ENCODE results near the gene MPZL2. TPM values are rescaled to one million over a fixed set of nuclear protein-coding genes. Genes with fewer than 3 reads are reported as not detected.

The MPZL2 gene
- total and polyA plus RNA-seq, 2 of the 13 experiments (the other 11 are each of a cell fraction or from before 2014, with no cell fraction given), result 27.9 to 53.7 TPM

DNA sequence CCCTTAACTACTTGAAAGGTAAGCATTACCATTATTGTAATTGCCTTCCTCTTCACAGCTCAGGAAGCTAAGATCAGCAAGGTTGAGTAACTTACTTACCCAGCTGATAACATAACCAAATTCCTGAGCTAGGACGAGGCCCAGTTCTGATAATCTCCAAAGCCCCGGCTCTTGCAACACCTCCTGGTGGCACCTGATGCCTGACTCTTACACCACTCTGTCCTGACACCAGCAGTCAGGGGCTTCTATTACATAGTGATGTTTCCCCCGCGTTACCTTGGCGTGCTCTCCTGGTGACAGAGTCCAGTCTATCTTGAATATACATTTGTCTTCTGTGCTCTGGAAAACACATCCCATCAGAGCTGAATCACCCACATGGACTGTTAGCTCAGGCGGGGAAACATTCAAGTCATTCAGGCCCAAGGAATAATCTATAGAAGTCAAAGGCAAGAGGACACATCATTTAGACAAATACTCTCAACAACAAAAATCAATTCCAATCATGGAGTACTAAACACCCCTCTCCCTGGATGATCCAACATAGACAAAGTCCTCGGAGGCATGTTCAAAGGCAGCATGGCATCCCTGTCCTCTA is 51.9 kb downstream of the MPZL2 start (continued):
- peak; percentile 73; the same call in 1 of the 2 replicates for TF ChIP-seq HMG20B (CRISPR knock-in tag; conservative IDR thresholded peaks at IDR 0.05)
- peak; percentile 83 for TF ChIP-seq NR2F6 (IDR thresholded peaks at IDR 0.05)
- peak; percentile 55; the same call in 1 of the 2 replicates for TF ChIP-seq NR2F6 (CRISPR knock-in tag; IDR thresholded peaks at IDR 0.05)
- TF ChIP-seq, protein P1, sequence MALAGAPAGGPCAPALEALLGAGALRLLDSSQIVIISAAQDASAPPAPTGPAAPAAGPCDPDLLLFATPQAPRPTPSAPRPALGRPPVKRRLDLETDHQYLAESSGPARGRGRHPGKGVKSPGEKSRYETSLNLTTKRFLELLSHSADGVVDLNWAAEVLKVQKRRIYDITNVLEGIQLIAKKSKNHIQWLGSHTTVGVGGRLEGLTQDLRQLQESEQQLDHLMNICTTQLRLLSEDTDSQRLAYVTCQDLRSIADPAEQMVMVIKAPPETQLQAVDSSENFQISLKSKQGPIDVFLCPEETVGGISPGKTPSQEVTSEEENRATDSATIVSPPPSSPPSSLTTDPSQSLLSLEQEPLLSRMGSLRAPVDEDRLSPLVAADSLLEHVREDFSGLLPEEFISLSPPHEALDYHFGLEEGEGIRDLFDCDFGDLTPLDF (CRISPR knock-in tag; IDR thresholded peaks at IDR 0.05), result no peak
- TF ChIP-seq CREB1 (IDR thresholded peaks at IDR 0.05), result peak; percentile 51
- peak; percentile 77 for TF ChIP-seq CREB1 (CRISPR knock-in tag; IDR thresholded peaks at IDR 0.05)
- no peak for TF ChIP-seq SOX6 (IDR thresholded peaks at IDR 0.05)
- peak; percentile 94 for TF ChIP-seq SOX6 (CRISPR knock-in tag; IDR thresholded peaks at IDR 0.05)
- TF ChIP-seq ZNF83 (CRISPR knock-in tag; IDR thresholded peaks at IDR 0.05; ENCODE audit: borderline replicate concordance), result no peak
- peak; percentile 91; the same call in 1 of the 2 replicates for TF ChIP-seq ZSCAN29 (CRISPR knock-in tag; conservative IDR thresholded peaks at IDR 0.05)
- TF ChIP-seq FOXA1 (IDR thresholded peaks at IDR 0.05), result no peak
- TF ChIP-seq FOXA1 (CRISPR knock-in tag; IDR thresholded peaks at IDR 0.05), result peak; percentile 77
- TF ChIP-seq ZNF343 (CRISPR knock-in tag; IDR thresholded peaks at IDR 0.05), result peak; percentile 86; the same call in 1 of the 2 replicates
- peak; percentile 55 for TF ChIP-seq ZNF670 (CRISPR knock-in tag; IDR thresholded peaks at IDR 0.05; ENCODE audit: borderline replicate concordance)
- TF ChIP-seq, protein P2, sequence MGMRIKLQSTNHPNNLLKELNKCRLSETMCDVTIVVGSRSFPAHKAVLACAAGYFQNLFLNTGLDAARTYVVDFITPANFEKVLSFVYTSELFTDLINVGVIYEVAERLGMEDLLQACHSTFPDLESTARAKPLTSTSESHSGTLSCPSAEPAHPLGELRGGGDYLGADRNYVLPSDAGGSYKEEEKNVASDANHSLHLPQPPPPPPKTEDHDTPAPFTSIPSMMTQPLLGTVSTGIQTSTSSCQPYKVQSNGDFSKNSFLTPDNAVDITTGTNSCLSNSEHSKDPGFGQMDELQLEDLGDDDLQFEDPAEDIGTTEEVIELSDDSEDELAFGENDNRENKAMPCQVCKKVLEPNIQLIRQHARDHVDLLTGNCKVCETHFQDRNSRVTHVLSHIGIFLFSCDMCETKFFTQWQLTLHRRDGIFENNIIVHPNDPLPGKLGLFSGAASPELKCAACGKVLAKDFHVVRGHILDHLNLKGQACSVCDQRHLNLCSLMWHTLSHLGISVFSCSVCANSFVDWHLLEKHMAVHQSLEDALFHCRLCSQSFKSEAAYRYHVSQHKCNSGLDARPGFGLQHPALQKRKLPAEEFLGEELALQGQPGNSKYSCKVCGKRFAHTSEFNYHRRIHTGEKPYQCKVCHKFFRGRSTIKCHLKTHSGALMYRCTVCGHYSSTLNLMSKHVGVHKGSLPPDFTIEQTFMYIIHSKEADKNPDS (CRISPR knock-in tag; IDR thresholded peaks at IDR 0.05), result peak; percentile 96; the same call in 1 of the 2 replicates
- TF ChIP-seq ZMYM4 (CRISPR knock-in tag; IDR thresholded peaks at IDR 0.05), result peak; percentile 83
- TF ChIP-seq KMT2A (CRISPR knock-in tag; IDR thresholded peaks at IDR 0.05), result no peak
- TF ChIP-seq RAD21 (CRISPR knock-in tag; IDR thresholded peaks at IDR 0.05), result peak; percentile 28; the same call in 1 of the 2 replicates
- TF ChIP-seq, protein P3, sequence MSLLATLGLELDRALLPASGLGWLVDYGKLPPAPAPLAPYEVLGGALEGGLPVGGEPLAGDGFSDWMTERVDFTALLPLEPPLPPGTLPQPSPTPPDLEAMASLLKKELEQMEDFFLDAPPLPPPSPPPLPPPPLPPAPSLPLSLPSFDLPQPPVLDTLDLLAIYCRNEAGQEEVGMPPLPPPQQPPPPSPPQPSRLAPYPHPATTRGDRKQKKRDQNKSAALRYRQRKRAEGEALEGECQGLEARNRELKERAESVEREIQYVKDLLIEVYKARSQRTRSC (CRISPR knock-in tag; IDR thresholded peaks at IDR 0.05; ENCODE audit: low read depth), result peak; percentile 38; the same call in 1 of the 2 replicates
- TF ChIP-seq STAG1 (CRISPR knock-in tag; IDR thresholded peaks at IDR 0.05), result peak; percentile 48
- TF ChIP-seq, protein P4, sequence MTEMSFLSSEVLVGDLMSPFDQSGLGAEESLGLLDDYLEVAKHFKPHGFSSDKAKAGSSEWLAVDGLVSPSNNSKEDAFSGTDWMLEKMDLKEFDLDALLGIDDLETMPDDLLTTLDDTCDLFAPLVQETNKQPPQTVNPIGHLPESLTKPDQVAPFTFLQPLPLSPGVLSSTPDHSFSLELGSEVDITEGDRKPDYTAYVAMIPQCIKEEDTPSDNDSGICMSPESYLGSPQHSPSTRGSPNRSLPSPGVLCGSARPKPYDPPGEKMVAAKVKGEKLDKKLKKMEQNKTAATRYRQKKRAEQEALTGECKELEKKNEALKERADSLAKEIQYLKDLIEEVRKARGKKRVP (CRISPR knock-in tag; IDR thresholded peaks at IDR 0.05), result peak in 1 of 2 experiments; percentile 91; a peak in 2 of 4 replicates
- TF ChIP-seq SRY (CRISPR knock-in tag; IDR thresholded peaks at IDR 0.05), result no peak
- TF ChIP-seq ZNF7 (CRISPR knock-in tag; IDR thresholded peaks at IDR 0.05), result 0 out of 2 replicates have a peak, but pooled peaks have one; percentile 45
- TF ChIP-seq, protein P5, sequence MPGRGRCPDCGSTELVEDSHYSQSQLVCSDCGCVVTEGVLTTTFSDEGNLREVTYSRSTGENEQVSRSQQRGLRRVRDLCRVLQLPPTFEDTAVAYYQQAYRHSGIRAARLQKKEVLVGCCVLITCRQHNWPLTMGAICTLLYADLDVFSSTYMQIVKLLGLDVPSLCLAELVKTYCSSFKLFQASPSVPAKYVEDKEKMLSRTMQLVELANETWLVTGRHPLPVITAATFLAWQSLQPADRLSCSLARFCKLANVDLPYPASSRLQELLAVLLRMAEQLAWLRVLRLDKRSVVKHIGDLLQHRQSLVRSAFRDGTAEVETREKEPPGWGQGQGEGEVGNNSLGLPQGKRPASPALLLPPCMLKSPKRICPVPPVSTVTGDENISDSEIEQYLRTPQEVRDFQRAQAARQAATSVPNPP (CRISPR knock-in tag; IDR thresholded peaks at IDR 0.05), result peak; percentile 72
- peak; percentile 94 for TF ChIP-seq PHF21A (CRISPR knock-in tag; IDR thresholded peaks at IDR 0.05)
- peak; percentile 38 for TF ChIP-seq POLR2AphosphoS5 (IDR thresholded peaks at IDR 0.05; ENCODE audit: low read depth, low read length)
- 0 out of 2 replicates have a peak, but pooled peaks have one; percentile 25 for TF ChIP-seq KDM3A (CRISPR knock-in tag; IDR thresholded peaks at IDR 0.05; ENCODE audit: low read depth)
